HepG2 (cell line): ENCODE results near the gene TSPAN7. TPM values are rescaled to one million over a fixed set of nuclear protein-coding genes. Genes with fewer than 3 reads are reported as not detected.

Experiments
- ATAC-seq: fragments of 200-7000 bp; cut with Tn5 transposase; 3 replicates; pipeline ENCODE4 v1.9.1; 2020; ENCODE audit warnings: mild to moderate bottlenecking, moderate library complexity
- BruUV-seq: library from RNA; stranded (reverse); fragments of 400-500 nt; replicated peaks from 2 replicates; lab custom pipeline; 2021; lab: Mats Ljungman, UMichigan
- CTCF ChIA-PET: fragments of 300-600 bp; formaldehyde crosslinking; extraction: SDS; loops from one replicate; lab custom pipeline; 2021; ENCODE audit warnings: low total read pairs, inconsistent platforms, low intra/inter-chr PET ratio; lab: Yijun Ruan, JAX
- POLR2A ChIA-PET: fragments of 350-600 bp; sonication (Branson Sonifier 250); formaldehyde crosslinking; loops from one replicate; lab custom pipeline; 2020; ENCODE audit warnings: antibody characterized with exemption, inconsistent platforms; lab: Yijun Ruan, JAX
- DNase-seq: peaks from one replicate; pipeline ENCODE4 v3.0.0-alpha.2; 2015; ENCODE audit warnings: low spot score
- FAIRE-seq: peaks from 3 replicates; lab custom pipeline; 2011; peaks lifted over from hg19 to GRCh38; lab: Jason Lieb, UNC
- H2AFZ ChIP-seq: one replicate; pipeline ENCODE4 v1.6.1; 2011; ENCODE audit warnings: low read length, inconsistent platforms
- H3K27ac ChIP-seq: fragments of 300-600 bp; 3 replicates; pipeline ENCODE4 v1.8.0; 2011; ENCODE audit warnings: mixed run types, mild to moderate bottlenecking, mixed read lengths, low read length, inconsistent platforms; ENCODE audit not compliant: insufficient read depth; ENCODE audit errors: extremely low read length
- H3K27me3 ChIP-seq, 2 experiments: fragments of 200-600 bp in 1 of 2; 2 replicates in 1 of 2; 3 replicates in 1 of 2; pipeline versions ENCODE4 v1.6.0 to v1.8.0; 2011; ENCODE audit warnings: low read length in 2 of 2, mild to moderate bottlenecking in 2 of 2, moderate library complexity in 2 of 2, inconsistent platforms in 1 of 2; ENCODE audit not compliant: insufficient read depth in 2 of 2, control insufficient read depth in 1 of 2
- H3K36me3 ChIP-seq, 2 experiments: fragments of 200-600 bp in 1 of 2; replicated peaks in 1 of 2; 2 replicates in 1 of 2; 3 replicates in 1 of 2; pipeline versions ENCODE4 v1.5.1 to v1.8.0; 2011; ENCODE audit warnings: low read length in 2 of 2, inconsistent platforms in 1 of 2; ENCODE audit not compliant: insufficient read depth in 2 of 2, control insufficient read depth in 1 of 2
- H3K4me1 ChIP-seq: 2 replicates; pipeline ENCODE4 v1.5.1; 2012; ENCODE audit warnings: low read length, inconsistent platforms; ENCODE audit not compliant: insufficient read depth
- H3K4me2 ChIP-seq: 2 replicates; pipeline ENCODE4 v1.6.0; 2011; ENCODE audit warnings: low read depth, low read length, inconsistent platforms
- H3K4me3 ChIP-seq, 3 experiments: fragments of 200-600 bp in 1 of 3; sonication (generic), shearing (Covaris generic) in 1 of 3; replicated peaks in 1 of 3; 2 replicates each; pipeline ENCODE4 v1.5.1; 2011 to 2016; ENCODE audit warnings: low read length in 3 of 3, inconsistent platforms in 2 of 3, low read depth in 2 of 3, mild to moderate bottlenecking in 2 of 3, control low read depth in 1 of 3, mixed read lengths in 1 of 3; ENCODE audit not compliant: insufficient read depth in 1 of 3
- H3K79me2 ChIP-seq: one replicate; pipeline ENCODE4 v1.6.1; 2011; ENCODE audit warnings: low read length, inconsistent platforms; ENCODE audit not compliant: insufficient read depth
- H3K9ac ChIP-seq: 2 replicates; pipeline ENCODE4 v1.6.0; 2011; ENCODE audit warnings: mild to moderate bottlenecking, low read depth, low read length, inconsistent platforms; ENCODE audit not compliant: insufficient read depth
- H3K9me3 ChIP-seq: 2 replicates; pipeline ENCODE4 v1.5.1; 2012; ENCODE audit warnings: mild to moderate bottlenecking, low read length
- H4K20me1 ChIP-seq: 2 replicates; pipeline ENCODE4 v1.6.0; 2011; ENCODE audit warnings: inconsistent platforms, mild to moderate bottlenecking, low read length, moderate library complexity; ENCODE audit not compliant: insufficient read depth
- BCL3 ChIP-seq: sonication (generic); formaldehyde crosslinking; IDR thresholded peaks from 2 replicates; pipeline ENCODE4 v1.5.1; 2020; ENCODE audit warnings: mild to moderate bottlenecking, missing genetic modification reagents, moderate library complexity
- CCDC6 ChIP-seq: sonication (generic); formaldehyde crosslinking; IDR thresholded peaks from 2 replicates; pipeline ENCODE4 v1.8.1; 2022; ENCODE audit warnings: mild to moderate bottlenecking, missing genetic modification reagents, moderate library complexity
- ELF3 ChIP-seq: IDR thresholded peaks from 2 replicates; pipeline ENCODE4 v1.6.1; 2016; ENCODE audit warnings: missing genetic modification reagents, missing compliant biosample characterization
- HNRNPK ChIP-seq: fragments of 200-400 bp; formaldehyde crosslinking; IDR thresholded peaks from 2 replicates; pipeline ENCODE4 v1.6.1; 2018; ENCODE audit warnings: low read length, low read depth, moderate library complexity, mild to moderate bottlenecking; ENCODE audit not compliant: poor library complexity, severe bottlenecking
- PPARG ChIP-seq: conservative IDR thresholded peaks from 2 replicates; pipeline ENCODE4 v1.6.1; 2016; ENCODE audit warnings: missing biosample characterization, missing genetic modification reagents
- ZKSCAN1 ChIP-seq: fragments of 150-350 bp; IDR thresholded peaks from 2 replicates; pipeline ENCODE4 v1.6.1; 2014; ENCODE audit warnings: low read length
- ZNF280D ChIP-seq: sonication (generic); formaldehyde crosslinking; IDR thresholded peaks from 2 replicates; pipeline ENCODE4 v1.5.1; 2020; ENCODE audit warnings: mild to moderate bottlenecking, missing genetic modification reagents
- ZNF335 ChIP-seq: sonication (generic); formaldehyde crosslinking; IDR thresholded peaks from 2 replicates; pipeline ENCODE4 v1.4.0; 2020; ENCODE audit warnings: missing genetic modification reagents
- WGBS: methylation state at CpG from one replicate; pipeline ENCODE4 v1.1.6; 2017; ENCODE audit warnings: low lambda C conversion rate; 5-methylcytosine and 5-hydroxymethylcytosine counted together
- in situ Hi-C: cut with HindIII; loops from 2 replicates; pipeline ENCODE4 v1.10.0; 2017; ENCODE audit warnings: low pct_unique_long_range_greater_than_20kb; ENCODE audit not compliant: extremely low pct_ligation_motif_present
- intact Hi-C: fragments of 100-400 bp; cut with micrococcal nuclease; formaldehyde crosslinking; loops from one replicate; pipeline ENCODE4 v1.10.0; 2022; ENCODE audit not compliant: unreplicated experiment
- polyA plus RNA-seq, 8 experiments: library from polyadenylated mRNA; depleted of rRNA in 3 of 8; stranded (reverse) in 7 of 8; unstranded in 1 of 8; fragments of >200 nt; fragmentation: Illumina TruSeq in 4 of 8; extraction: Trizol in 4 of 8; gene quantifications; 2 replicates each; pipeline versions ENCODE4 v1.2.1 to v1.2.3, GENCODE V29; 2011 to 2016; ENCODE audit warnings: low read depth in 4 of 8, missing spikeins in 1 of 8, mixed read lengths in 1 of 8; ENCODE audit not compliant: insufficient read depth in 1 of 8
- total RNA-seq, 5 experiments: library from RNA; depleted of rRNA; stranded (reverse); fragments of >200 nt; fragmentation: Illumina TruSeq; extraction: Trizol; gene quantifications; 2 replicates each; pipeline ENCODE4 v1.2.3, GENCODE V29; 2016; ENCODE audit warnings: low read depth in 1 of 5
- TF ChIP-seq, protein P1 (sequence below), 2 experiments: sonication (generic) in 1 of 2; formaldehyde crosslinking in 1 of 2; IDR thresholded peaks; 2 replicates each; pipeline versions ENCODE4 v1.4.0 to v1.6.1; 2016 to 2020; ENCODE audit warnings: borderline replicate concordance in 1 of 2, low read depth in 1 of 2, mild to moderate bottlenecking in 1 of 2, missing genetic modification reagents in 1 of 2

The TSPAN7 gene
- total and polyA plus RNA-seq, 2 of the 13 experiments (the other 11 are each of a cell fraction or from before 2014, with no cell fraction given): 21.4 to 47.1 TPM

- FAIRE-seq (peak; percentile 23), DNase-seq (peak; percentile 0), ATAC-seq (no peak; the same call in 2 of the 3 replicates)
- Histone ChIP-seq H3K4me2 (no peak overlapping the region), H3K36me3 (no peaks in the 10 kb centered on the region), H3K9me3 (no peaks in the 10 kb centered on the region), H2AFZ (no peak overlapping the region), H3K4me3 (no peak overlapping the region), H3K9ac (no peak overlapping the region), H3K79me2 (no peaks in the 10 kb centered on the region), H3K27me3 (no peaks in the 10 kb centered on the region), H3K27ac (no peak overlapping the region), H3K4me1 (no peaks in the 10 kb centered on the region), H4K20me1 (no peaks in the 10 kb centered on the region)
- no TSS peak for BruUV-seq
- CTCF ChIA-PET: no interaction called here
- POLR2A ChIA-PET: no interaction called here
- TF ChIP-seq ZKSCAN1: no peak
- intact Hi-C loops: no loop called here
- in situ Hi-C loops: no loop called here
- WGBS: 21% methylated on average over 5 of the region's 6 CpGs
Observed at GRCh38 chrX:38519651-38520050, 41.7 kb upstream of the TSPAN7 start.

DNA sequence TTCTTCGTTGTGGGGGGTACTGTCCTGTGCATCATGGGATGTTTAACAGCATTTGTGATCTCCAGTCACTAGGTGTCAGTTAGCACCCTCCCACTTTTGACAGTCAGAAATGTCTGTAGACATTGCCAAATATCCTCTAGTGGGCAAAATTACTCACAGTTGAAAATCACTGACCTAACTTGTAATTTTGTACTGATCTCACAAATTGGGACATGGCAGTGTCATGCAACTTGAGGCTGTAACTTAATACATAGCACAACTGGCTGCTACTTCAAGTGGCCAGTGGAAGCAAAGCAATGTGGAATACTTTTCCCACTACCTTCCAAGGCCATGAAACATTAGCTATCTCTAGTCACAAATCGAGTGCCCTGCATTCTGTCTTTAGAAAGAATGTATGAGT, 23.2 kb upstream of the TSPAN7 start:
- Histone ChIP-seq H3K4me3 (no peak overlapping the region), H3K79me2 (no peaks in the 10 kb centered on the region), H3K9me3 (no peaks in the 10 kb centered on the region), H3K4me2 (no peak overlapping the region), H3K4me1 (no peaks in the 10 kb centered on the region), H4K20me1 (no peaks in the 10 kb centered on the region), H3K9ac (no peak overlapping the region), H3K27ac (no peak overlapping the region), H3K36me3 (no peaks in the 10 kb centered on the region), H2AFZ (no peak overlapping the region), H3K27me3 (no peaks in the 10 kb centered on the region)
- ChIA-PET CTCF (no interaction called here), POLR2A (no interaction called here)
- intact Hi-C loops: no loop called here
- BruUV-seq: no TSS peak
- DNase-seq (no peak), FAIRE-seq (peak; percentile 23), ATAC-seq (no peak)
- in situ Hi-C loops: no loop called here
- WGBS: 0% methylated on average over 1 of the region's 2 CpGs
- no peak for TF ChIP-seq CCDC6
- no peak for TF ChIP-seq HNRNPK
- no peak for TF ChIP-seq BCL3 (CRISPR knock-in tag)
- TF ChIP-seq PPARG (CRISPR knock-in tag): no peak
- no peak for TF ChIP-seq ZNF335
- TF ChIP-seq, protein P1, sequence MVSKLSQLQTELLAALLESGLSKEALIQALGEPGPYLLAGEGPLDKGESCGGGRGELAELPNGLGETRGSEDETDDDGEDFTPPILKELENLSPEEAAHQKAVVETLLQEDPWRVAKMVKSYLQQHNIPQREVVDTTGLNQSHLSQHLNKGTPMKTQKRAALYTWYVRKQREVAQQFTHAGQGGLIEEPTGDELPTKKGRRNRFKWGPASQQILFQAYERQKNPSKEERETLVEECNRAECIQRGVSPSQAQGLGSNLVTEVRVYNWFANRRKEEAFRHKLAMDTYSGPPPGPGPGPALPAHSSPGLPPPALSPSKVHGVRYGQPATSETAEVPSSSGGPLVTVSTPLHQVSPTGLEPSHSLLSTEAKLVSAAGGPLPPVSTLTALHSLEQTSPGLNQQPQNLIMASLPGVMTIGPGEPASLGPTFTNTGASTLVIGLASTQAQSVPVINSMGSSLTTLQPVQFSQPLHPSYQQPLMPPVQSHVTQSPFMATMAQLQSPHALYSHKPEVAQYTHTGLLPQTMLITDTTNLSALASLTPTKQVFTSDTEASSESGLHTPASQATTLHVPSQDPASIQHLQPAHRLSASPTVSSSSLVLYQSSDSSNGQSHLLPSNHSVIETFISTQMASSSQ (IDR thresholded peaks at IDR 0.05; ENCODE audit: low read depth): no peak
- TF ChIP-seq, protein P1 (CRISPR knock-in tag; IDR thresholded peaks at IDR 0.05; ENCODE audit: borderline replicate concordance): no peak
- TF ChIP-seq ZNF280D (CRISPR knock-in tag): no peak
- TF ChIP-seq ELF3 (CRISPR knock-in tag): no peak
